ENCODE data around the gene RHOF.

GRCh38 chr12:121793440-121793837, at the start of gene RHOF:
- TF ChIP-seq, protein P1, sequence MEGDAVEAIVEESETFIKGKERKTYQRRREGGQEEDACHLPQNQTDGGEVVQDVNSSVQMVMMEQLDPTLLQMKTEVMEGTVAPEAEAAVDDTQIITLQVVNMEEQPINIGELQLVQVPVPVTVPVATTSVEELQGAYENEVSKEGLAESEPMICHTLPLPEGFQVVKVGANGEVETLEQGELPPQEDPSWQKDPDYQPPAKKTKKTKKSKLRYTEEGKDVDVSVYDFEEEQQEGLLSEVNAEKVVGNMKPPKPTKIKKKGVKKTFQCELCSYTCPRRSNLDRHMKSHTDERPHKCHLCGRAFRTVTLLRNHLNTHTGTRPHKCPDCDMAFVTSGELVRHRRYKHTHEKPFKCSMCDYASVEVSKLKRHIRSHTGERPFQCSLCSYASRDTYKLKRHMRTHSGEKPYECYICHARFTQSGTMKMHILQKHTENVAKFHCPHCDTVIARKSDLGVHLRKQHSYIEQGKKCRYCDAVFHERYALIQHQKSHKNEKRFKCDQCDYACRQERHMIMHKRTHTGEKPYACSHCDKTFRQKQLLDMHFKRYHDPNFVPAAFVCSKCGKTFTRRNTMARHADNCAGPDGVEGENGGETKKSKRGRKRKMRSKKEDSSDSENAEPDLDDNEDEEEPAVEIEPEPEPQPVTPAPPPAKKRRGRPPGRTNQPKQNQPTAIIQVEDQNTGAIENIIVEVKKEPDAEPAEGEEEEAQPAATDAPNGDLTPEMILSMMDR (IDR thresholded peaks at IDR 0.05; ENCODE audit: insufficient read depth, low read length, poor library complexity, severe bottlenecking): no peak
- no peak for TF ChIP-seq EZH2phosphoT487 (conservative IDR thresholded peaks at IDR 0.05; ENCODE audit: low read length)
